SH-SY5Y (cell line): ENCODE data around the gene GRAMD2A.

ENCODE experiments used
- GATA2 ChIP-seq: IDR thresholded peaks from 2 replicates; pipeline ENCODE4 v1.6.1; 2011; ENCODE audit warnings: mild to moderate bottlenecking, low read depth, low read length
- GATA3 ChIP-seq: IDR thresholded peaks from 2 replicates; pipeline ENCODE4 v1.6.1; 2011; ENCODE audit warnings: low read depth, mild to moderate bottlenecking, low read length, moderate library complexity

DNA sequence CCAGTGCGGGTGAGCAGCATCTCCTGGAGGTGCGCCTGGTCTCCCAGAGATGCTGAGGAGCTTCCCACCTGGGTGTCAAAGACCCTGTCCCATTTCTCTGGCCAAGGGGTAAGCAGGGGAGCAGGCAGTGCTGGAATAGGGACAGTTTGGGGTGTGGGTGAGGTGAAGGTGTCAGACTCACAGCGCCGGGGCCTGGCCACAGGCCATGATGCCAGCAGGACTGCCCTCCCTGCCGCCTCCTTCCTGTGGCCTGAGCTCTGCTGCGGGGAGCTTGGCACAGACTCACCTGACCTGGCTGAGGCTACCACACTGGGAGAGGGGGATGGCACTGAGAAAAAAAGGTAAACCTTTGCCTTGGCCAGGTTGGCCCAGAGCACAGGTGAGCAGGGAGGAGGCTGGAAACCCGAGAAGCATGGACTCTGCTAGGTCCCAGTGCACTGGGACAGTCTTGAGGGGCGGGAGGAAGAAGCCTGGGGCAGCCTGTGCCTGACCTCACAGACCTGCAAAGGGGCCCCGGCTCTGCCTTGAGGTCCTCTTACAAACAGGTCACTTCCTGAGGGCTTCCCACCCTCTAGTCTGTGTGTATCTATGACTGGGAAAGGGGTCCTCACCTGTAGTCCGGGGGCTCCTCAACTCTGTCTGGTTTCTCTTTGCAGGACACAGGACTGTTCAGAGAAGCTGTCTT, 28.2 kb downstream of the GRAMD2A start:
- TF ChIP-seq GATA3: no peak
- no peak for TF ChIP-seq GATA2
